GM12872 (cell line): ENCODE results near the gene QSER1.

Experiments
- TF ChIP-seq, protein P1 (sequence below): IDR thresholded peaks from 3 replicates; pipeline ENCODE4 v1.5.1; 2011; ENCODE audit warnings: low read depth, mild to moderate bottlenecking, low read length, moderate library complexity; ENCODE audit not compliant: insufficient read depth

Gene QSER1

DNA sequence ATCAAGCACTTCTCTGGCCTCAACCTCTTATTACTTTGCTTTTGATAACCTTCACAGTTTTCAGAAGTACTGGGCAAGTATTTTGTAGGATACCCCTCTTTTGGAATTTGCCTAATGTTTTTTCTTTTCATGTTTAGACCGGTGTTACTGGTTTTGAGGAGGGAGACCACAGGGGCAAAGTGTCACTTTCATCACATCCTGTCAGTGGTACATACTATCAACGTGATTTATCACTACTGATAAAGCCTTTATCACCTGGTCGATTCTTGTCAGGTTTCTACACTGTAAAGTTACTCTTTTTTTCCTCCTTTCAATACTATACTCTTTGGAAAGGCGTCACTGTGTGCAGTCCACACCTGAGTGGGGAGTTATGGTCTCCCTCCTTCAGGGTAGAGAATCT lies 26.7 kb downstream of the QSER1 start:
- TF ChIP-seq, protein P1, sequence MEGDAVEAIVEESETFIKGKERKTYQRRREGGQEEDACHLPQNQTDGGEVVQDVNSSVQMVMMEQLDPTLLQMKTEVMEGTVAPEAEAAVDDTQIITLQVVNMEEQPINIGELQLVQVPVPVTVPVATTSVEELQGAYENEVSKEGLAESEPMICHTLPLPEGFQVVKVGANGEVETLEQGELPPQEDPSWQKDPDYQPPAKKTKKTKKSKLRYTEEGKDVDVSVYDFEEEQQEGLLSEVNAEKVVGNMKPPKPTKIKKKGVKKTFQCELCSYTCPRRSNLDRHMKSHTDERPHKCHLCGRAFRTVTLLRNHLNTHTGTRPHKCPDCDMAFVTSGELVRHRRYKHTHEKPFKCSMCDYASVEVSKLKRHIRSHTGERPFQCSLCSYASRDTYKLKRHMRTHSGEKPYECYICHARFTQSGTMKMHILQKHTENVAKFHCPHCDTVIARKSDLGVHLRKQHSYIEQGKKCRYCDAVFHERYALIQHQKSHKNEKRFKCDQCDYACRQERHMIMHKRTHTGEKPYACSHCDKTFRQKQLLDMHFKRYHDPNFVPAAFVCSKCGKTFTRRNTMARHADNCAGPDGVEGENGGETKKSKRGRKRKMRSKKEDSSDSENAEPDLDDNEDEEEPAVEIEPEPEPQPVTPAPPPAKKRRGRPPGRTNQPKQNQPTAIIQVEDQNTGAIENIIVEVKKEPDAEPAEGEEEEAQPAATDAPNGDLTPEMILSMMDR: no peak

GRCh38 chr11:32920570-32920969 lies 28.0 kb downstream of the QSER1 start:
- TF ChIP-seq, protein P1: no peak

DNA sequence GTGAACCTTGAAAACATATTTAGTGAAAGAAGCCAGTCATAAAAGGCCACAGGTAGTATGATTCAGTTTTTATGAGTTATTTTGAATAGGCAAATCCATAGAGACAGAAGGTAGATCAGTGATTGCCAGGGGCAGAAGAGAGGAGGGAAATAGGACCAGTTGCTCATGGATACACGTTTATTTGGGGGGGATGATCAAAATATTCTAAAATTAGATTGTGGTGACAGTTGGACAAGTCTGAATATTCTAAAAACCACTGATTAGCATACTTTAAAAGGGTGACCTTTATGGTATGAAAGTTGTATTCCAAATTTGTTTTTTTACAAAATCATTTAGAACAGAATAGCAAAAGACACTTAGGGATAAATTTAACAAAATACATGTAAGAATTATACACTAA lies 28.6 kb downstream of the QSER1 start:
- TF ChIP-seq, protein P1: no peak

- TF ChIP-seq, protein P1: no peak
Measured at GRCh38 chr11:32931606-32932005, 39.0 kb downstream of the QSER1 start.

DNA sequence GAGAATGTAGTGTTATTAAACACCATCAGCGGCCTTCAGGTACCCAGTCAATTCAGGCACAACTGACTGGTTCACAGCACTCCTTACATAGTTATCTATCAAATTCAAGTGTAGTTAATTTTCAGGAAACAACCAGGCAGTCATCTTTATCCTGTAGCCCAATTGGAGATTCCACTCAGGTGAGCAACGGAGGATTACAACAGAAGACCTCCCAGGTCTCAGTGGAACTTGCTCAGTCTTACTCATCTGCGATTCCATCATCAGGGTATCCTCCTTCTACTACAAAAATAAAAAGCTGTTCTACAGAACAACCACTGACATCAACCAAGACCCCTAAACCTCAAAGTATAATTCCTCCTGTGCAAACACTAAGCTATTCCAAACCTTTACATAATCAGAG lies 39.6 kb downstream of the QSER1 start:
- TF ChIP-seq, protein P1: no peak

- TF ChIP-seq, protein P1: no peak
Measured at GRCh38 chr11:32935462-32936029, 42.9 kb downstream of the QSER1 start.

DNA sequence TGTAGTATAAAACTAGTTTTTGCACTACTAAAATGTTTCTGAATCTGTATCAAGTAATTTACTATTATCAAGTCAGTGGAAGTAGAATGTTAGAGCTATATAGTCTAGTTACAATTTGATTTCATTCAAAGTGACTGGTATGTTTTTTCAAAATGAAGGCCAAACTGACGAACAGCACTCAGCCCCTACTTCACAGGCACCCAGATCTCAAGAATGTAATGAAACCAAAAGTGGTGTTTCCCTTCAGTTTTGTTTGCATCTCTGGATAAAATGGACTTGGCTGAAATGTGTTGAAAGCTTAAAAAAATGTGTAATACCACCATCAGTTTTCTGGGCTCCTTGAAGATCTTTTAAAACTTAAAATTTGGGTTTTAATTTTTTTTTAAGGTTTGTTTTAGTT lies 46.4 kb downstream of the QSER1 start:
- TF ChIP-seq, protein P1: no peak
